Astrocyte (in vitro differentiated cells and primary cell): ENCODE measurements around the gene RHBDL1. TPM values are rescaled to one million over a fixed set of nuclear protein-coding genes. Genes with fewer than 3 reads are reported as not detected.

Experiments used
- DNase-seq: peaks from one replicate; pipeline ENCODE4 v3.0.0-alpha.2; 2010; ENCODE audit warnings: low read depth
- FAIRE-seq: peaks from 2 replicates; lab custom pipeline; 2011; peaks lifted over from hg19 to GRCh38; lab: Jason Lieb, UNC
- H2AFZ ChIP-seq: 2 replicates; pipeline ENCODE4 v1.6.0; 2012; ENCODE audit warnings: low read depth, low read length, inconsistent platforms
- H3K27ac ChIP-seq: 2 replicates; pipeline ENCODE4 v1.5.1; 2011; ENCODE audit warnings: low read depth, low read length, inconsistent platforms
- H3K27me3 ChIP-seq: 2 replicates; pipeline ENCODE4 v1.6.0; 2011; ENCODE audit warnings: low read length, inconsistent platforms; ENCODE audit not compliant: insufficient read depth
- H3K36me3 ChIP-seq: 2 replicates; pipeline ENCODE4 v1.5.1; 2011; ENCODE audit warnings: low read length, inconsistent platforms; ENCODE audit not compliant: insufficient read depth
- H3K4me1 ChIP-seq: 2 replicates; pipeline ENCODE4 v1.5.1; 2011; ENCODE audit warnings: low read length, inconsistent platforms; ENCODE audit not compliant: insufficient read depth
- H3K4me2 ChIP-seq: 2 replicates; pipeline ENCODE4 v1.6.0; 2012; ENCODE audit warnings: low read length, inconsistent platforms
- H3K4me3 ChIP-seq: 2 replicates; pipeline ENCODE4 v1.5.1; 2011; ENCODE audit warnings: low read depth, mild to moderate bottlenecking, low read length, inconsistent platforms; ENCODE audit not compliant: insufficient read depth
- H3K79me2 ChIP-seq: 2 replicates; pipeline ENCODE4 v1.6.0; 2012; ENCODE audit warnings: mild to moderate bottlenecking, low read length, inconsistent platforms; ENCODE audit not compliant: insufficient read depth
- H3K9ac ChIP-seq: 2 replicates; pipeline ENCODE4 v1.6.0; 2012; ENCODE audit warnings: mild to moderate bottlenecking, low read length, inconsistent platforms
- H3K9me3 ChIP-seq: 2 replicates; pipeline ENCODE4 v1.5.1; 2012; ENCODE audit warnings: low read depth, mild to moderate bottlenecking, low read length, inconsistent platforms; ENCODE audit not compliant: insufficient read depth
- H4K20me1 ChIP-seq: 2 replicates; pipeline ENCODE4 v1.6.0; 2012; ENCODE audit warnings: low read length, inconsistent platforms; ENCODE audit not compliant: insufficient read depth
- H3K27ac Mint-ChIP-seq: one replicate; pipeline ENCODE4 v1.8.0; 2021; ENCODE audit warnings: mild to moderate bottlenecking, mixed read lengths; ENCODE audit not compliant: unreplicated experiment
- H3K27me3 Mint-ChIP-seq: one replicate; pipeline ENCODE4 v1.8.0; 2021; ENCODE audit warnings: low read depth, mixed read lengths; ENCODE audit not compliant: unreplicated experiment
- H3K36me3 Mint-ChIP-seq: one replicate; pipeline ENCODE4 v1.8.0; 2021; ENCODE audit warnings: low read depth, mixed read lengths; ENCODE audit not compliant: unreplicated experiment
- H3K4me1 Mint-ChIP-seq: one replicate; pipeline ENCODE4 v1.8.0; 2021; ENCODE audit warnings: low read depth, mixed read lengths; ENCODE audit not compliant: unreplicated experiment
- H3K4me3 Mint-ChIP-seq: one replicate; pipeline ENCODE4 v1.8.0; 2021; ENCODE audit warnings: mild to moderate bottlenecking, moderate library complexity, mixed read lengths; ENCODE audit not compliant: unreplicated experiment
- H3K9me3 Mint-ChIP-seq: one replicate; pipeline ENCODE4 v1.8.0; 2021; ENCODE audit warnings: mild to moderate bottlenecking, mixed read lengths; ENCODE audit not compliant: unreplicated experiment
- EZH2 ChIP-seq: IDR thresholded peaks from 2 replicates; pipeline ENCODE4 v1.6.1; 2012; ENCODE audit warnings: mild to moderate bottlenecking, low read length, inconsistent platforms; ENCODE audit not compliant: insufficient read depth
- total RNA-seq: library from RNA; stranded (reverse); gene quantifications from 2 replicates; pipeline ENCODE4 v1.2.1, GENCODE V29; 2021
- TF ChIP-seq, protein P1 (sequence below): IDR thresholded peaks from 2 replicates; pipeline ENCODE4 v1.5.1; 2011; ENCODE audit warnings: low read depth, mild to moderate bottlenecking, inconsistent platforms, low read length, moderate library complexity; ENCODE audit not compliant: insufficient read depth

RHBDL1 gene
- total RNA-seq, 1 donor from 2014 or later = 4.9 TPM

DNA sequence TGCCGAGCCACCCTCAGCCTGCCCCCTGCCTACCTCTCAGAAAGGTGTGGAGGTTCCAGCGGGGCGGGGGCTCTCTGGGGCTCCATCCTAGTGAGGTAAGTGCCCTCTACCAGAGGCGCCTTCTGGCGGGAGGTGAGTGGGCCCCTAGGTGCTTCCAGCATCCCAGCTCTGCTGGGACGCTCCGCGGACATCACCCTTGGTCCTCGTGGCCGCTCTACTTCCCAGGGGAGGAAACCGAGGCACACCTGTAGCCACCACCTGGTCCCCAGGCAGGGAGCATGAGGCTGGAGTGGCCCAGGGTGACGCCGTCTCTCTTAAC, 32.5 kb upstream of the RHBDL1 start:
- H3K4me3 Mint-ChIP-seq = peak overlapping the region; percentile 76
- H3K27ac Mint-ChIP-seq = no peak overlapping the region
- TF ChIP-seq EZH2 = no peak
- TF ChIP-seq, protein P1, sequence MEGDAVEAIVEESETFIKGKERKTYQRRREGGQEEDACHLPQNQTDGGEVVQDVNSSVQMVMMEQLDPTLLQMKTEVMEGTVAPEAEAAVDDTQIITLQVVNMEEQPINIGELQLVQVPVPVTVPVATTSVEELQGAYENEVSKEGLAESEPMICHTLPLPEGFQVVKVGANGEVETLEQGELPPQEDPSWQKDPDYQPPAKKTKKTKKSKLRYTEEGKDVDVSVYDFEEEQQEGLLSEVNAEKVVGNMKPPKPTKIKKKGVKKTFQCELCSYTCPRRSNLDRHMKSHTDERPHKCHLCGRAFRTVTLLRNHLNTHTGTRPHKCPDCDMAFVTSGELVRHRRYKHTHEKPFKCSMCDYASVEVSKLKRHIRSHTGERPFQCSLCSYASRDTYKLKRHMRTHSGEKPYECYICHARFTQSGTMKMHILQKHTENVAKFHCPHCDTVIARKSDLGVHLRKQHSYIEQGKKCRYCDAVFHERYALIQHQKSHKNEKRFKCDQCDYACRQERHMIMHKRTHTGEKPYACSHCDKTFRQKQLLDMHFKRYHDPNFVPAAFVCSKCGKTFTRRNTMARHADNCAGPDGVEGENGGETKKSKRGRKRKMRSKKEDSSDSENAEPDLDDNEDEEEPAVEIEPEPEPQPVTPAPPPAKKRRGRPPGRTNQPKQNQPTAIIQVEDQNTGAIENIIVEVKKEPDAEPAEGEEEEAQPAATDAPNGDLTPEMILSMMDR = no peak
- H3K9me3 ChIP-seq = no peaks in the 10 kb centered on the region
- no peaks in the 10 kb centered on the region for H4K20me1 ChIP-seq
- no peaks in the 10 kb centered on the region for H3K36me3 Mint-ChIP-seq
- FAIRE-seq = no peak
- H2AFZ ChIP-seq = no peak overlapping the region
- no peak overlapping the region for H3K27ac ChIP-seq
- H3K27me3 ChIP-seq = no peaks in the 10 kb centered on the region
- peaks cover 5% of the 10 kb centered on the region for H3K4me1 ChIP-seq
- peak overlapping the region; percentile 86 for H3K4me2 ChIP-seq
- no peak overlapping the region for H3K9ac ChIP-seq
- no peak overlapping the region for H3K4me3 ChIP-seq
- H3K36me3 ChIP-seq = no peaks in the 10 kb centered on the region
- no peaks in the 10 kb centered on the region for H3K27me3 Mint-ChIP-seq
- peaks cover 3% of the 10 kb centered on the region for H3K79me2 ChIP-seq
- no peaks in the 10 kb centered on the region for H3K4me1 Mint-ChIP-seq
- no peaks in the 10 kb centered on the region for H3K9me3 Mint-ChIP-seq
- no peak for DNase-seq

DNA sequence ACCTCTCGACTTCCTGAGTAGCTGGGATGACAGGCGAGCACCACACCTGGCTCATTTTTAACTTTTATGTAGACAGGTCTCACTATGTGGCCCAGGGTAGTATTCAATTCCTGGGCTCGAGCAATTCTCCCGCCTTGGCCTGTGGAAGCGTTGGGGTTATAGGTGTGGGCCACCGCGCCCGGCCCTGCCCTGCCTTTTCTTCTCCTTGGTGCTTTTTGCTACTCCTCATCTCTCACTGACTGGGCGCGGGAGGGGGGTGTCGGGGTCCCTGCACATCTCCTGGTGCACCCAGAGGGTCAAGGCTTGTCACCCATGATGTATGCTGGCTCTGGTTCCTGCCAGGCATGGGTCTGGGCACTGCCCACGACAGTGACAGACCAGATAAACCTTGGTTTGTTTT, 30.9 kb upstream of the RHBDL1 start:
- no peaks in the 10 kb centered on the region for H3K4me1 Mint-ChIP-seq
- H3K9me3 Mint-ChIP-seq = no peaks in the 10 kb centered on the region
- Histone ChIP-seq H3K27me3 (no peaks in the 10 kb centered on the region), H3K27ac (no peak overlapping the region), H4K20me1 (no peaks in the 10 kb centered on the region), H3K9me3 (no peaks in the 10 kb centered on the region), H3K36me3 (no peaks in the 10 kb centered on the region), H3K79me2 (peaks cover 8% of the 10 kb centered on the region), H3K4me2 (no peak overlapping the region), H2AFZ (no peak overlapping the region), H3K4me3 (no peak overlapping the region), H3K9ac (no peak overlapping the region), H3K4me1 (peaks cover 14% of the 10 kb centered on the region)
- H3K27ac Mint-ChIP-seq = no peak overlapping the region
- peak overlapping the region; percentile 57 for H3K4me3 Mint-ChIP-seq
- no peaks in the 10 kb centered on the region for H3K27me3 Mint-ChIP-seq
- H3K36me3 Mint-ChIP-seq = no peaks in the 10 kb centered on the region
- TF ChIP-seq EZH2 = no peak
- TF ChIP-seq, protein P1 = no peak
- FAIRE-seq (no peak), DNase-seq (no peak)

DNA sequence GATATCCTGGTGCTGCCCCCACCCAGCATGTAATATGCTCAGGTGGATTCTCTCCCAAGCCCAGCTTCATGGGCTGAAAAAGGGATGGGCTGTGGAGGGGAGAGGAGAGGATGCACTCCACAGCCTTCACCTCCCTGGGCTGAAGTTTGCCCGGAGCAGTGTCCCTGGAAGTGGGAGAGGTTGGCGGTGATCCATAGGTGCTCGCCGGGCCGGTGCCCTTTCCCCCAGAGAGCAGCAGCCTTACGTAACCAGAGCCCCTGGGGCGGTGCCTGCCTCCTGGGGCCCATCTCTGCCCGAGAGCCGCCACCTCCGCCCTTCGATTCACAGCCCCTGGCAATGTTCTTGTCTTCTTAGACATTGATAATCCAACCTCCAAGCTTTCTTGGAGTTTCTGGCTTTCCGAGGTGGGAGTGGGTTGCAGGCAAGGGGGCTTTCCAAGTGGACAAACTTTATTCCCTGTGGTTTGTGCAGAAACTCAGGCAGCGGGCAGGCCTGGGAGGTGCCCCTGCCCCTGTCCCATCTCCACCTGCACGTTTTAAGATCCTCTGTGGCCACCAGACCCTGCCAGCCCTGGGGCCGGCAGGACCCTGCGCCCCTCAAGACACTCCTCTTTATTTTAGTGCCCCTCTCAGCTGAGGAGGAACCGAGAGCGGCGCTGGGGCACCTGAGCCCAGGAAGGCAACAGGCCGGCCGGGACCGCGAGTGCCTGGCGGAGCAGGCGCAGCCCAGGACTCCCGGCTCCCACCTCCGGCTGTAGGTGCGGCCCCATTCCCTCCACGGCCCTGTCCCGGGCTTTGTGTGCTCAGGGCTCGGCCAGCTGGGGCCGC, 29.4 kb upstream of the RHBDL1 start:
- Mint-ChIP-seq H3K27ac (no peak overlapping the region), H3K4me1 (no peaks in the 10 kb centered on the region), H3K9me3 (no peaks in the 10 kb centered on the region), H3K36me3 (no peaks in the 10 kb centered on the region), H3K27me3 (no peaks in the 10 kb centered on the region), H3K4me3 (no peak overlapping the region)
- Histone ChIP-seq H3K27ac (no peak overlapping the region), H3K4me2 (no peak overlapping the region), H3K4me3 (no peak overlapping the region), H3K9ac (no peak overlapping the region), H4K20me1 (no peaks in the 10 kb centered on the region), H3K27me3 (no peaks in the 10 kb centered on the region), H3K79me2 (peaks cover 16% of the 10 kb centered on the region), H3K36me3 (no peaks in the 10 kb centered on the region), H2AFZ (no peak overlapping the region), H3K9me3 (no peaks in the 10 kb centered on the region), H3K4me1 (peaks cover 17% of the 10 kb centered on the region)
- TF ChIP-seq EZH2 = no peak
- TF ChIP-seq, protein P1 = no peak
- FAIRE-seq (no peak), DNase-seq (no peak)
